ENCODE measurements around the gene PYCR2.

The PYCR2 gene

GRCh38 chr1:225879521-225880221 is 44.4 kb downstream of the PYCR2 start:
- peak in 29 of 56 donors; percentile 11 to 84 (median 51) for DNase-seq

- DNase-seq: no peak
These were observed 45.8 kb downstream of the PYCR2 start for GRCh38 chr1:225878282-225878681.

- peak in 54 of 56 donors; percentile 46 to 94 (median 84) for DNase-seq
These were observed 46.5 kb downstream of the PYCR2 start for GRCh38 chr1:225877580-225877979.

DNA sequence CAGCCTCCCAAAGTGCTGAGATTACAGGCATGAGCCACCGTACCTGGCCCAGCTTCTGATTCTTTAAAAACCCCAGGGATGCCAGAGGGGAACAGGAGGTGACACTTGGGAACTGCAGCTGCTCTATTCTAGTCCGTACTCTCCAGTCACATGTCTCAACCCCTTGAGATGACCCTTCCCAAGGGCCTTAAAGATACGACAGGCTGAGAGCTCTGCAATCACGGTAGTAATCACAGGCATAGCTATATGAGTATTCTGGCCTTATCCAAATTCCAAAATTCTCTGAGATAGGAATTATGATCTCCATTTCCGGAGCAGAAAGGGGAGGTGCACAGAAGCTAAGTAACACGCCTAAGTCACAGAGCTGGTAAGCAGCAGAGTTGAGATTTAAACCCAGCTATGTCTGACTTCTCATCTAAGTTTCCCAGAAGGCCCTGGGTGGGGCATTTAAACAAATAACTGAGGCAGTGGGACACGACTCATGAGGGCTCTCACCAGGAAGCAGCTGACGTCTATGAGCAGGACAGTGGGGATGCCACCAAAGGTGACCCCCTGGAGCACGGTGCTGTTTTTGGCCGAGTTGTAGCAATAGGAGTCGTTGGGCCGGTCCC is 47.0 kb downstream of the PYCR2 start:
- no peak for DNase-seq

DNA sequence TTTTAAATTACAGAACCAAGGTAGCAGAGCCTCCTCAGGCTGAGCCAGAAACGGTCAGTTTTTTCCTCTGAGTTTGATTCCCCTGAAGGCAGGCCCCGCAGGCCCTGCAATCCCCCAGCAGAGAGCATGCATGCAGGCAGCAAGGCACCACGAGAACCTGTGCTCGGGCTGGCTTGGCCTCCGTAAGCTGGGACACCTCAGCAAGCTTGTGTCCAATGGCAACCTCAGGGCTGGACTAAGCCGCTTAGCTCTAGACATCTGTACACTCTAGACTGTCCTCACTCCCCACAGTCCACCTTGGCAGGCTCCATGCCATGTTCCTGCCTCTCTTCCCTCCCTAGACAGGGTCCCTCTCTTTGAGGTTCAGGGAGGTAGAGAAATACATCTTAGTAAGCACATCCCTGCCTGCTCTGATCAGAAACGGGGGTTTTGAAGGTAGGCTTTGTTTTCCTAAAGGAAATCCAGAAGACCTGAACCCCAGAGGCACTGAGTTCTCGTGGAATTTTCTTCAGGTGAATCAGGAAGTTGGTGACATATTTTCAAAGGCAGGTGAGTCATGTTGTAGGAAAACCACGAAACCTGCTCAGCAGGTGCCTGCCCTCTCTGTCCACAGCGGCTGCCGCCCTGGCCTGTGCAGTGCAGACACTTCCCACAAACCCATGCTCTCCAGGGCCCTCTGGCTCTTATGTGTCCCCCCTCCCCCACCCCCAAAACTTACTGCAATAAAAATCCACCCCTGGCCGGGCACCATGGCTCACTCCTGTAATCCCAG is 48.8 kb downstream of the PYCR2 start:
- DNase-seq: no peak

- no peak for DNase-seq
These were observed 49.6 kb downstream of the PYCR2 start for GRCh38 chr1:225874431-225874830.

- DNase-seq: no peak
These were observed 50.7 kb downstream of the PYCR2 start for GRCh38 chr1:225873281-225873850.

GRCh38 chr1:225872075-225872430 is 52.0 kb downstream of the PYCR2 start:
- DNase-seq: no peak

DNA sequence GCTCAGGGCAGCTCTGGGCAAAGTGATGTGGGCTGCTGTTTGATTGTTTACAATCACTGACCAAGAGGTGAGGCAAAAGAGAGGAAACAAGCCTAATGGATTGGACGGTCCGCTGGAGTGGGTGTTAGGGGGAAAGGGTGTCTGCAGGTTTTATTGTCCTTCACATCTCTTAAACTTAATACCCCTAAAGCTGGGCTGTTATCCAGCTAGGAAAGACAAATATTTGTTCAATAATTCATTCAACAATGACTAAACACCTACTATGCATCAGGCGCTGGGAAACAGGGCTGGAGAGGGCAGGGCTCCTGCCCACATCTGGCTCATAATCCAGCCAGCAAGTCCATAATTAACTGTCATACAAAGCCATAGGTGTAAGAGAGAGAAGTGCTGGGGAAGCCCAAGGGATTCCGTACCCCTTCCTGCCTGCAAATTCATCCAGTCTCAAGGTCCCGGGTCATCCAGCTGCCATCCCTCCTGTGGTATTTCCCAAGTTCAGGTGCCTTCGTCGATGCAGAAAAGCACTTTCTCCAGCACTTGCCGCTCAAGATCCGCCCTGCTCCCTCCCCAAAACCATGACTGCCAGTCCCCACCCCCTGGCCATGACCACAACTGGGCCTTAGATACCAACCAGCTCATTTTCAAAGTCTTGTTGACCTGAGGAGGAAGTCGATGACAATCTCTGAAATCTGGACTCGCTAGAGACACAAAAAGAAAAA is 52.5 kb downstream of the PYCR2 start:
- DNase-seq: no peak

GRCh38 chr1:225870911-225871310 is 53.1 kb downstream of the PYCR2 start:
- peak in 11 of 56 donors; percentile 7 to 54 (median 26) for DNase-seq

Measured in nucleus accumbens (tissue), 56 donors.